GM18502 (cell line): ENCODE data around the gene EIF4A3.
"Not testable (repeated sequence)": the region's sequence is repeated elsewhere in the genome, so short reads cannot be mapped to it uniquely, and the experiment has no call there.

Experiments
- ATAC-seq: cut with Tn5 transposase; IDR thresholded peaks from one replicate; pipeline ENCODE4 v1.9.1; 2021; ENCODE audit warnings: mild to moderate bottlenecking; ENCODE audit not compliant: unreplicated experiment, poor library complexity

The EIF4A3 gene

DNA sequence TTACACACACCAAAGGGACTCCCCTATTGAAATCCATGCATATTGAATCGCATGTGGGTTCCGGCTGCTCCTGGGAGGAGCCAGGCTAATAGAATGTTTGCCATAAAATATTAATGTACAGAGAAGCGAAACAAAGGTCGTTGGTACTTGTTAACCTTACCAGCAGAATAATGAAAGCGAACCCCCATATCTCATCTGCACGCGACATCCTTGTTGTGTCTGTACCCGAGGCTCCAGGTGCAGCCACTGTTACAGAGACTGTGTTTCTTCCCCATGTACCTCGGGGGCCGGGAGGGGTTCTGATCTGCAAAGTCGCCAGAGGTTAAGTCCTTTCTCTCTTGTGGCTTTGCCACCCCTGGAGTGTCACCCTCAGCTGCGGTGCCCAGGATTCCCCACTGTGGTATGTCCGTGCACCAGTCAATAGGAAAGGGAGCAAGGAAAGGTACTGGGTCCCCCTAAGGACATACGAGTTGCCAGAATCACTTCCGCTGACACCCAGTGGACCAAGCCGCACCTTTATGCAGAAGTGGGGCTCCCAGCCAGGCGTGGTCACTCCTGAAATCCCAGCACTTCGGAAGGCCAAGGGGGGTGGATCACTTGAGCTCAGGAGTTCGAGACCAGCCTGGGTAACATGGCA, 43.4 kb downstream of the EIF4A3 start:
- ATAC-seq: no peak

DNA sequence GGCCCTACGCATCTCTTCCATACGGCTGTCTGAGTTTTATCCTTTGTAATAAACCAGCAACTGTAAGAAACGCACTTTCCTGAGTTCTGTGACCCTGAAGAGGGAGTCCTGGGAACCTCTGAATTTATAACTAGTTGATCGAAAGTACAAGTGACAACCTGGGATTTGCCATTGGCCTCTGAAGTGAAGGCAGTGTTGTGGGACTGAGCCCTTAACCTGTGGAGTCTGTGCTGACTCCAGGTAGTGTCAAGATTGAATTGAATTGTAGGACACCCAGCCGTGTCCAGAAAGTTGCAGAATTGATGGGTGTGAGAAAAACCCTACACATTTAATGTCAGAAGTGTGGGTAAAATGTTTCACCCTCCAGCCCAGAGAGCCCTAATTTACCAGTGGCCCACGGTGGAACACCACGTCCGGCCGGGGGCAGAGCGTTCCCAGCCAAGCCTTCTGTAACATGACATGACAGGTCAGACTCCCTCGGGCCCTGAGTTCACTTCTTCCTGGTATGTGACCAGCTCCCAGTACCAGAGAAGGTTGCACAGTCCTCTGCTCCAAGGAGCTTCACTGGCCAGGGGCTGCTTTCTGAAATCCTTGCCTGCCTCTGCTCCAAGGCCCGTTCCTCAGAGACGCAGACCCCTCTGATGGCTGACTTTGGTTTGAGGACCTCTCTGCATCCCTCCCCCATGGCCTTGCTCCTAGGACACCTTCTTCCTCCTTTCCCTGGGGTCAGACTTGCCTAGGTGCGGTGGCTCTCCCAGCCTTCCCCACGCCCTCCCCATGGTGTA, 44.1 kb downstream of the EIF4A3 start:
- no peak for ATAC-seq

GRCh38 chr17:80101946-80102663, 44.8 kb downstream of the EIF4A3 start:
- peak; percentile 19 for ATAC-seq

GRCh38 chr17:80101011-80101945, 45.6 kb downstream of the EIF4A3 start, which contains the start of gene GAA:
Gene GAA, plus strand, starts transcription at chr17:80101581. Its CDS starts 3,006 bp downstream, at chr17:80104587.
- ATAC-seq: peak; percentile 77

DNA sequence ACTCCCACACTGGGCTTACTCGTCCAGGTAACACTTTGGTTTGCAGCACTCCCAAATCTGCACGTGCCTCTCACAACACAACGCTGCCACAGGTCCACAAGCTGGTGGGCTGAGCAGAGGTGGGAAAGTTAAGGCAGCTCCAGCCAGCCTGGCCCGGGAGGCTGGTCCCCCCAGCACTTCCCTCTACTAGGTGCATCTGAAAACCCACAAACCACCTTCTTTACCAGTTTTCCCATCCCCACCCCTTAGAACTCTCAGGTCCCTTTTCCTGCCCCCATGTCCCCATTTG, 46.9 kb downstream of the EIF4A3 start:
- no peak for ATAC-seq

DNA sequence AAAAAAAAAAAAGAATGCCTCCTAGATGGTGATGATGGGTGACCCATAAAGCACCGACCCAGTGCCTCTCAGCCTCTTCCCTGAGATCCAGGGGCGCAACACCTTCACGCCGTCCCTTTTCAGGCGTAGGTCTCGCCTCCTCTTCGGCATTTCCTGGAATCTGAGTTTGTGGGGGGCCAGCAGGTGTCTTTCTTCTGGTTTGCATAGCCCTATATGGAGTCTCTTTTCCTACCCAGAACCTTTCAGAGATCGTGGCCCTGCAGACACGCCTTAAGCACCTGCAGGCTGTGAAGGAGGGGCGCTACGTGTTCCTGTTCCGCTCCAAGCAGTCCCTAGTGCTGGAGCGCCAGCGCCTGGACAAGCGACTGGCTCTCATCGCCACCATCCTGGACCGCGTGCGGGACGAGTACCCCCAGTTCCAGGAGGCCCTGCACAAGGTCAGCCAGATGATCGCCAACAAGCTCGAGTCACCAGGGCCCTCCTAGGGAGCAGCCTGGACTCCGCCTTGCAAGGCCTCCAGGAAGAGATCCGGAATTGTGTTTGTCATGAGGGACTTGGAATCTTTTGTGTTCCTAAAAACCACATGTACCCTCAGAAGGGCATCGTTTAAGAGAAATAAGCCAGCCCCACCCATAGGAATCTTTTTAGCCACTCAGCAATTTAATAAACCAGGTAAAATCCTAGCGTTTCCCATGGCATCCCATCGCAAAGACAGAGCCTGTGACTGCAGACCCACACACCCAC, 47.5 kb downstream of the EIF4A3 start:
- no peak for ATAC-seq

- no peak for ATAC-seq
Measured at GRCh38 chr17:80097844-80098691, 48.9 kb downstream of the EIF4A3 start.

- ATAC-seq: no peak
Measured at GRCh38 chr17:80097127-80097621, 49.8 kb downstream of the EIF4A3 start.

DNA sequence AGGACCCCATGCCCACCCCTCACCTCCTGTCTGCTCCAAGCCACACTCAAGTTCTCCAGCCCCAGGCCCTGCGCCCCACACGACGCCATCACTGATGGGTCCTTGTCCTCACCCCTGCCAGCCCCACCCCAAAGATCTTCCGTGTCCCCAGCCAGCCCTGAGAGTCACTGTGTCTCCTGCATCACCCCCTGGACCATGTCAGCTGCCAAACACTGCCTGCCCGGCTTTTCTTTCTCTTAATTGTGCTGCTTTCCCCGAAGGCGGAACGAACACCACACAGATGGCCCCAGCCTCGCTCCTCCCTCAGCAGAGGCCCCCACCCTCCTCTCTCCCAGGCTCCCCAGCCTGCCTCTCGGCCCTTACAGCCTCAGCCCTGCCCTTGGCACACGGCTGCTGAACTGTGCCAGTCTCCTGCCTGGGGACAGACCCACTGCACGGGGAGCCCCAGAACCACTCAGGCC, 50.3 kb downstream of the EIF4A3 start:
- ATAC-seq: no peak

DNA sequence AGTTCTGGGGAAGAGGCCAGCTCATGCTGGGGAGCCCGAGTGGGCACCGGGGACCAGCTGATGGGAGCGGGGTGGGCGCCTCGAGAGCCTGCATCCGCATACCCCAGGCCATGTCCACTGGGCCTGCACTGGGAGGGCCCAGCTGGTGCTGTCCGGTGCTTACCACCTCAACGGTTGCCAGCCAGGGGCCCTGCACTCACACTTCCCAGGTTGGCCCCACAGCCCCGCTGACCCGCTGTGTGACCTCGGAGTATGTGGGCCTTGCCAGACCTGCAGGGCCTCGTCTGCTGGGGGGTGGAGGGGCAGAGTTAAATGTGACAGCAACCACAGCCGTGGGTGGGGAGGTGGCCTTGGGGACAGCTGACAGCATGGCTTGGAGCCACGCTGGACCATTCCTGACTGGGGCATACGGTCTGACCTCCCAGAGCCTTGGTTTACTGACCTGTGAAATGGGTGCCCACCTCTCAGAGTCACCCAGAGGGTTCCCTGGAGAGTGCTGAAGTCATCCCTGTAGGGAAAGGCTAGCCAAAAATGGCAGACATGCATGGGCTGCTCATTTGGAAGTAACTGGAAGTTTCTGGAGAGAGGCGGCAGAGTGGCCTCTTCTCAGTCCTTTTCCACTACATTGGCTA, 51.0 kb downstream of the EIF4A3 start:
- ATAC-seq: no peak

- no peak for ATAC-seq
Measured at GRCh38 chr17:80095038-80095843, 51.7 kb downstream of the EIF4A3 start.

GRCh38 chr17:80092959-80093358, 54.0 kb downstream of the EIF4A3 start:
- no peak for ATAC-seq

DNA sequence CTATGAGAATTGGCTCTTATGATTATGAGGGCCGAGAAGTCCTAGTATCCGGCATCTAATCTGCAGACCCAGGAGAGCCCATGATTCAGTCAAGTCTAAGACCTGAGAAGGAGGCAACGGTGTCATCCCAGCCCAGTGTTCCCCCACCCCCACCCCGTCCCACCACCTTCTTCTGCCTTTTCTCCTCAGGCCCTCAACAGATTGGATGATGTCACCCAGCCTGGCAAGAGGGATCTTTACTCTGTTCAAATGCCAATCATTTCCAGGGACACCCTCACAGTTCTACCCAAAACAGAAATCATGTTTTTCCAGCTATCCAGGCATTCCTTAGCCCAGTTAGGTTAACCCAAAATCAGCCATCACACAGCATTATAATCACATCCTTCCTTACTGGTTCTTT, 55.6 kb downstream of the EIF4A3 start:
- no peak for ATAC-seq

DNA sequence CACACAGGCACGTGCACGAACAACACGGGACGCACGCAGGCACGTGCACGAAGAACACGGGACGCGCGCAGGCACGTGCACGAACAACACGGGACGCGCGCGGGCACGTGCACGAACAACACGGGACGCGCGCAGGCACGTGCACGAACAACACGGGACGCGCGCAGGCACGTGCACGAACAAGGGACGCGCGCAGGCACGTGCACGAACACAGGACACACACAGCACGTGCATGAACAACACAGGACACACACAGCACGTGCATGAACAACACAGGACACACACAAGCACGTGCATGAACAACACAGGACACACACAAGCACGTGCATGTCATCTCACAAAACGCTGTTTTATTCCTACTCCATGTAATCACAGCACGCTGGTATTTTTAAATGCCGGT, 56.8 kb downstream of the EIF4A3 start:
- not testable (repeated sequence) for ATAC-seq

- no peak for ATAC-seq
Measured at GRCh38 chr17:80089762-80090161, 57.2 kb downstream of the EIF4A3 start.

DNA sequence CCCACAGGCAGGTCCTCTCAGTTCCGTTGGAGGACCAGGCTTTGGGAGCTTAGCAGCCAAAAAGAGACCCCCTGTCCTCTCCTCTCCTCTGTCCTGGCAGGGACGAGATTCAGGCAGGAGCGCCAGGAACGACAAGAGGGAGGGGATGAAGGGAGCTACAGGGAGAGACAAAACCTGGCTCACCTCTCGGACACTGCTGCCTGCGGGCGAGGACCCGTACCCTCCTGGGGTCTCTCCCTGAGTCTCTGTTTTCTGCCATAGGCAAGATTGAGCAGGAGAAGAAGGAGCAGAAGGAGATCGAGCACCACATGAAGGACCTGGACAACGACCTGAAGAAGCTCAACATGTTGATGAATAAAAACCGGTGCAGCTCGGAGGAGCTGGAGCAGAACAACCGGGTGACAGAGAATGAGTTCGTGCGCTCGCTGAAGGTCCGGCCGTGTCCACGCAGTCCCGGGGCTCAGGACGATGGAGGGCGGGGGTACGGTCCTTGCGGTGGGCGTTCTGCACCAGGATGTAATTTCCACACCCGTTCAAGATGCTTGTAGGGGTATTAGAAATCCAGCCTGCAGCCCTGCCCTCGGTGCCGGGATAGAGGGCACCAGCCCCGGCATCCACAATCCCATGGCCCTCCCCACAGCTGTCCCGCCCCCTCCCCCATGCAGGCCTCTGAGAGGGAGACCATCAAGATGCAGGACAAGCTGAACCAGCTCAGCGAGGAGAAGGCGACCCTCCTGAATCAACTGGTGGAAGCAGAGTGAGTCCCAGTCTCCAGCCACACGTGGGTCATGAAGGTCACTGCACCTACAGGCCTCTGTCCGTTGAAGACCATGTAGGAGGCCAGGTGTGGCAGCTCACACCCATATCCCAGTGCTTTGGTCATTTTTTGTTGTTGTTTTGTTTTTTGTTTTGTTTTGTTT, 59.3 kb downstream of the EIF4A3 start:
- no peak for ATAC-seq
